ENCODE data around the gene TMEM245.

TMEM245 gene

GRCh38 chr9:109022873-109023272, 96.9 kb downstream of the TMEM245 start:
- no peak overlapping the region for H3K27ac ChIP-seq
- ChIA-PET CTCF (no interaction called here), POLR2A (ENCODE audit: low non-redundant PET) (no interaction called here)
- no peak for TF ChIP-seq CTCF (conservative IDR thresholded peaks at IDR 0.05; ENCODE audit: low read depth)
- no peak for DNase-seq (ENCODE audit: low spot score)

- TF ChIP-seq CTCF (conservative IDR thresholded peaks at IDR 0.05; ENCODE audit: low read depth) = no peak
- POLR2A ChIA-PET (ENCODE audit: low non-redundant PET) = no interaction called here
- CTCF ChIA-PET = interaction anchor here (1.2 kb wide), 1 partner anchor 17 kb away, joined by 3 read pairs; no protein-coding TSS in a partner anchor
- no peak for DNase-seq (ENCODE audit: low spot score)
- no peak overlapping the region for H3K27ac ChIP-seq
Measured at GRCh38 chr9:109020581-109021511, 98.9 kb downstream of the TMEM245 start.

- ChIA-PET POLR2A (ENCODE audit: low non-redundant PET) (no interaction called here), CTCF (interaction anchor here (1.2 kb wide), 1 partner anchor 17 kb away, joined by 3 read pairs; no protein-coding TSS in a partner anchor)
- no peak overlapping the region; the same call in 1 of the 2 replicates for H3K27ac ChIP-seq
- no peak for DNase-seq (ENCODE audit: low spot score)
- TF ChIP-seq CTCF (conservative IDR thresholded peaks at IDR 0.05; ENCODE audit: low read depth) = no peak
Measured at GRCh38 chr9:109020113-109020512, 99.6 kb downstream of the TMEM245 start.

GRCh38 chr9:109019420-109019819, 100.3 kb downstream of the TMEM245 start:
- TF ChIP-seq CTCF (conservative IDR thresholded peaks at IDR 0.05; ENCODE audit: low read depth) = no peak
- no peak overlapping the region for H3K27ac ChIP-seq
- no peak for DNase-seq (ENCODE audit: low spot score)
- CTCF ChIA-PET = interaction anchor here (0.5 to 1.2 kb wide), 3 partner anchors 29 to 555 kb away, joined by 3 to 4 read pairs (median 3); no protein-coding TSS in a partner anchor
- POLR2A ChIA-PET (ENCODE audit: low non-redundant PET) = no interaction called here

GRCh38 chr9:109017493-109017892, 102.3 kb downstream of the TMEM245 start:
- CTCF ChIA-PET = no interaction called here
- TF ChIP-seq CTCF (conservative IDR thresholded peaks at IDR 0.05; ENCODE audit: low read depth) = no peak
- DNase-seq (ENCODE audit: low spot score) = no peak
- H3K27ac ChIP-seq = no peak overlapping the region
- POLR2A ChIA-PET (ENCODE audit: low non-redundant PET) = no interaction called here

GRCh38 chr9:109017061-109017460, 102.7 kb downstream of the TMEM245 start:
- TF ChIP-seq CTCF (conservative IDR thresholded peaks at IDR 0.05; ENCODE audit: low read depth) = no peak
- no peak overlapping the region for H3K27ac ChIP-seq
- POLR2A ChIA-PET (ENCODE audit: low non-redundant PET) = no interaction called here
- no peak for DNase-seq (ENCODE audit: low spot score)
- CTCF ChIA-PET = interaction anchor here (0.5 kb wide), 1 partner anchor 63 kb away, joined by 3 read pairs; no protein-coding TSS in a partner anchor

Data from RWPE1 (cell line).